Hepatocyte (in vitro differentiated cells): ENCODE data around the gene EIF4G3.

Experiments
- CTCF ChIP-seq: fragments of 200-600 bp; sonication (generic); IDR thresholded peaks from 2 replicates; pipeline ENCODE4 v1.5.1; 2016; ENCODE audit warnings: antibody characterized with exemption, mild to moderate bottlenecking; ENCODE audit not compliant: poor library complexity
- EZH2 ChIP-seq: fragments of 200-600 bp; sonication (generic); IDR thresholded peaks from 2 replicates; pipeline ENCODE4 v1.6.1; 2016; ENCODE audit warnings: antibody characterized with exemption, mild to moderate bottlenecking, borderline replicate concordance
- EZH2phosphoT487 ChIP-seq: fragments of 200-600 bp; sonication (generic); IDR thresholded peaks from one replicate; pipeline ENCODE4 v1.6.1; 2018; ENCODE audit warnings: antibody characterized with exemption, mild to moderate bottlenecking, low read depth, moderate library complexity; ENCODE audit not compliant: unreplicated experiment, severe bottlenecking

GRCh38 chr1:21165076-21165475 lies 11.6 kb downstream of the EIF4G3 start:
- TF ChIP-seq CTCF (no peak), EZH2phosphoT487 (no peak), EZH2 (no peak)
